ENCODE data around the gene MYO5A. TPM values are rescaled to one million over a fixed set of nuclear protein-coding genes. Genes with fewer than 3 reads are reported as not detected.

Gene MYO5A
- total and polyA plus RNA-seq, 10 of the 15 experiments (the other 5 are each of a cell fraction or from before 2014, with no cell fraction given), result 4.2 to 42.9 (median 31.1) TPM

- TF ChIP-seq ZBTB11 (CRISPR knock-in tag; IDR thresholded peaks at IDR 0.05) (no peak), CREM (IDR thresholded peaks at IDR 0.05; ENCODE audit: low read depth) (no peak)
Measured at GRCh38 chr15:52301265-52301847, 227.3 kb downstream of the MYO5A start (continued).

DNA sequence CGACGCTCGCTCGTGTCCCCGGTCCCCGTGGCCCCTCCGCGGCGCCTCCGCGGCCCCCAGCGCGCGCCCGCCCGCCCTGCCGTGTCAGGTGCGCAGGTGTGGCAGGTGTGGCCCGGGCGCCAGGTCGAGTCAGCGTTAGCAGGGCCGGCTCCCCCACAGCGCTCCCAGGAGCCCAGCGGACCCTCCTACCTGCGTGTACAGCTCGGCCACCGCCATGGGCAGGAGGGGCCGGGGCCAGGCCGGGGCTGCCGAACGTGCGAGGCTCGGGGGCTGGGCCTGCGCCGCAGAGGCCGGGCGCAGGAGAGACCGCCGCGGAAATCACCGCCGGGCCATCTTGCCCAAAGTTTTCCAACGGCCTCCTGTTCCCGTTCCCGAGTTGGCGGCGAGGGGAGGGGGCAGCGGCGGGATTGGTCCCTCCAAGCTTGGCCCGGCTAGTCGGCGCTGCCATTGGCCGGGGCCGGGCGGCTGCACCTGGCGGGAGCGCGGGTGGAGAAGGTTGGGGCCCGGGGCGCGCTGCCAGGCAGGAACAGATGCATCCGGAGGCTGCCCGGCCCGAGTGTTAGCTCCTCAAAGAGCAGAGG, 233.2 kb downstream of the MYO5A start, which contains the start of gene MYO5C:
Gene MYO5C, minus strand, starts transcription at position 384 of the 581 bp plus-strand sequence. Its CDS starts 168 bp downstream, at position 216.
- no TSS peak for BruUV-seq (replicated peaks)
- SMC1A ChIA-PET (ENCODE audit: uncharacterized antibody, unreplicated experiment), result no interaction called here

More for the DNA sequence above, 233.2 kb downstream of the MYO5A start, which contains the start of gene MYO5C:
- H3K9ac ChIP-seq (ENCODE audit: control insufficient read depth, insufficient read depth, low read length), result peak within 1 kb of the TSS; percentile 21; the same call in 1 of the 2 replicates
- H4K20me1 ChIP-seq (ENCODE audit: control insufficient read depth, insufficient read depth), result no peaks in the 10 kb centered on the region
- ChIA-PET CTCF (no interaction called here), RAD21 (ENCODE audit: unreplicated experiment) (no interaction called here), POLR2A (no interaction called here)
- peak within 1 kb of the TSS; percentile 88 for H3K4me2 ChIP-seq (ENCODE audit: control insufficient read depth, insufficient read depth)
- H3K79me2 ChIP-seq (ENCODE audit: control insufficient read depth, insufficient read depth, low read length), result no peaks in the 10 kb centered on the region
- TF ChIP-seq IKZF1 (conservative IDR thresholded peaks at IDR 0.05), result peak; percentile 34; the same call in 1 of the 2 replicates
- TF ChIP-seq TCF3 (IDR thresholded peaks at IDR 0.05; ENCODE audit: borderline replicate concordance, insufficient read depth, low read depth, low read length), result 0 out of 2 replicates have a peak, but pooled peaks have one; percentile 8
- 0 out of 2 replicates have a peak, but pooled peaks have one; percentile 39 for TF ChIP-seq YY1 (IDR thresholded peaks at IDR 0.05; ENCODE audit: low read depth, low read length)
- TF ChIP-seq POLR2A (IDR thresholded peaks at IDR 0.05; ENCODE audit: low read depth, low read length), result no peak
- peak within 1 kb of the TSS; percentile 52 for H2AFZ ChIP-seq (ENCODE audit: control insufficient read depth, low read depth, low read length)
- H3K27ac ChIP-seq (ENCODE audit: control insufficient read depth, insufficient read depth), result no peak within 1 kb of the TSS
- peak within 1 kb of the TSS; percentile 56 for H3K4me3 ChIP-seq
- no peaks in the 10 kb centered on the region for H3K9me3 ChIP-seq (replicated peaks; ENCODE audit: control insufficient read depth, insufficient read depth, low read length)
- peaks cover 4% of the 10 kb centered on the region in 2 experiments; a peak in 3 of 4 replicates for H3K27me3 ChIP-seq (replicated peaks in 1 of 2; ENCODE audit: control insufficient read depth in 2 of 2, insufficient read depth in 2 of 2, low read length in 1 of 2)
- DNase-seq (ENCODE audit: low read depth, low spot score), result no peak
- no peak for FAIRE-seq
- H3K4me1 ChIP-seq (ENCODE audit: control insufficient read depth, insufficient read depth, low read length), result peaks cover 11% of the 10 kb centered on the region
- in situ Hi-C loops (cut with MboI), result no loop called here
- no peaks in the 10 kb centered on the region for H3K36me3 ChIP-seq (ENCODE audit: control insufficient read depth in 2 of 2, insufficient read depth in 2 of 2, low read length in 1 of 2)
- ATAC-seq, result peak; percentile 54
- WGBS (ENCODE audit: insufficient coverage, insufficient replicate concordance, low lambda C conversion rate, missing lambda C conversion rate), result 4% methylated on average over 59 of the region's 65 CpGs
- intact Hi-C loops (cut with micrococcal nuclease; ENCODE audit: unreplicated experiment), result no loop called here
